HG03439 (cell line): ENCODE results near the gene TOR1AIP2.
"Not testable (repeated sequence)": the region's sequence is repeated elsewhere in the genome, so short reads cannot be mapped to it uniquely, and the experiment has no call there.

ENCODE experiments used
- ATAC-seq: cut with Tn5 transposase; IDR thresholded peaks from one replicate; pipeline ENCODE4 v1.9.1; 2021; ENCODE audit warnings: mild to moderate bottlenecking, moderate library complexity; ENCODE audit not compliant: unreplicated experiment

The TOR1AIP2 gene

GRCh38 chr1:179808503-179808902, 69.1 kb downstream of the TOR1AIP2 start:
- no peak for ATAC-seq

GRCh38 chr1:179807691-179808485, 69.7 kb downstream of the TOR1AIP2 start:
- no peak for ATAC-seq

GRCh38 chr1:179807291-179807690, 70.3 kb downstream of the TOR1AIP2 start:
- ATAC-seq = no peak

GRCh38 chr1:179806333-179806732, 71.3 kb downstream of the TOR1AIP2 start:
- ATAC-seq = no peak

GRCh38 chr1:179805291-179806195, 72.1 kb downstream of the TOR1AIP2 start:
- ATAC-seq = no peak

- ATAC-seq = not testable (repeated sequence)
Measured at GRCh38 chr1:179804417-179804816, 73.2 kb downstream of the TOR1AIP2 start.

GRCh38 chr1:179803918-179804317, 73.7 kb downstream of the TOR1AIP2 start:
- ATAC-seq = no peak

- no peak for ATAC-seq
Measured at GRCh38 chr1:179803104-179803503, 74.5 kb downstream of the TOR1AIP2 start.

- ATAC-seq = no peak
Measured at GRCh38 chr1:179800481-179800880, 77.1 kb downstream of the TOR1AIP2 start.

- no peak for ATAC-seq
Measured at GRCh38 chr1:179798864-179799516, 78.6 kb downstream of the TOR1AIP2 start.

- ATAC-seq = no peak
Measured at GRCh38 chr1:179798213-179798863, 79.3 kb downstream of the TOR1AIP2 start.

GRCh38 chr1:179794669-179795068, 82.9 kb downstream of the TOR1AIP2 start:
- ATAC-seq = no peak

- ATAC-seq = no peak
Measured at GRCh38 chr1:179794146-179794545, 83.5 kb downstream of the TOR1AIP2 start.

- no peak for ATAC-seq
Measured at GRCh38 chr1:179793281-179793680, 84.3 kb downstream of the TOR1AIP2 start.
